Measurements from ENCODE around the gene IKBKG. TPM values are rescaled to one million over a fixed set of nuclear protein-coding genes. Genes with fewer than 3 reads are reported as not detected.
A peak's percentile ranks its signal among the peaks of the same experiment; 100 is the strongest.

IKBKG gene
- total RNA-seq, 1 donor from 2014 or later = 21.4 TPM

GRCh38 chrX:154599531-154599930 is 52.1 kb downstream of the IKBKG start:
- no peak for TF ChIP-seq CTCF (conservative IDR thresholded peaks at IDR 0.05; ENCODE audit: low read depth, low read length)

GRCh38 chrX:154600759-154601374 is 53.4 kb downstream of the IKBKG start:
- H3K4me3 ChIP-seq (ENCODE audit: low read depth, low read length) = no peak overlapping the region
- no peak for TF ChIP-seq CTCF (conservative IDR thresholded peaks at IDR 0.05; ENCODE audit: low read depth, low read length)
- DNase-seq (ENCODE audit: low read depth) = no peak

More at GRCh38 chrX:154599531-154599930, 52.1 kb downstream of the IKBKG start:
- H3K4me3 ChIP-seq (ENCODE audit: low read depth, low read length) = no peak overlapping the region
- DNase-seq (ENCODE audit: low read depth) = no peak

GRCh38 chrX:154602226-154602625 is 54.8 kb downstream of the IKBKG start:
- DNase-seq (ENCODE audit: low read depth) = no peak
- no peak overlapping the region for H3K4me3 ChIP-seq (ENCODE audit: low read depth, low read length)
- TF ChIP-seq CTCF (conservative IDR thresholded peaks at IDR 0.05; ENCODE audit: low read depth, low read length) = no peak

- no peak overlapping the region for H3K4me3 ChIP-seq (ENCODE audit: low read depth, low read length)
- DNase-seq (ENCODE audit: low read depth) = no peak
- TF ChIP-seq CTCF (conservative IDR thresholded peaks at IDR 0.05; ENCODE audit: low read depth, low read length) = no peak
Observed at GRCh38 chrX:154602766-154603437, 55.5 kb downstream of the IKBKG start.

GRCh38 chrX:154603438-154604430 is 56.3 kb downstream of the IKBKG start:
- TF ChIP-seq CTCF (conservative IDR thresholded peaks at IDR 0.05; ENCODE audit: low read depth, low read length) = no peak
- peak; percentile 32 for DNase-seq (ENCODE audit: low read depth)
- H3K4me3 ChIP-seq (ENCODE audit: low read depth, low read length) = no peak overlapping the region

- TF ChIP-seq CTCF (conservative IDR thresholded peaks at IDR 0.05; ENCODE audit: low read depth, low read length) = no peak
- H3K4me3 ChIP-seq (ENCODE audit: low read depth, low read length) = no peak overlapping the region
- DNase-seq (ENCODE audit: low read depth) = no peak
Observed at GRCh38 chrX:154605566-154605965, 58.1 kb downstream of the IKBKG start.

Data from epithelial cell of proximal tubule (primary cell).